Parathyroid adenoma (tissue), 2 donors: ENCODE data around the gene LCE3A.

ENCODE experiments used
- H2AFZ ChIP-seq: fragments of 300-600 bp; sonication (generic); one replicate; pipeline ENCODE4 v1.7.0; 2017; ENCODE audit warnings: antibody characterized with exemption, mild to moderate bottlenecking
- H3K27ac ChIP-seq: fragments of 300-600 bp; sonication (generic); one replicate; pipeline ENCODE4 v1.7.0; 2017
- H3K27me3 ChIP-seq: fragments of 300-600 bp; sonication (generic); one replicate; pipeline ENCODE4 v1.7.0; 2017; ENCODE audit warnings: low read length; ENCODE audit not compliant: control insufficient read depth, insufficient read depth
- H3K36me3 ChIP-seq: fragments of 300-600 bp; sonication (generic); one replicate; pipeline ENCODE4 v1.7.0; 2017; ENCODE audit warnings: low read length; ENCODE audit not compliant: control insufficient read depth, insufficient read depth
- H3K4me1 ChIP-seq: fragments of 300-600 bp; sonication (generic); one replicate; pipeline ENCODE4 v1.7.0; 2017; ENCODE audit warnings: control low read depth
- H3K4me2 ChIP-seq: fragments of 300-600 bp; sonication (generic); one replicate; pipeline ENCODE4 v1.7.0; 2017; ENCODE audit warnings: low read length
- H3K4me3 ChIP-seq: fragments of 300-600 bp; sonication (generic); one replicate; pipeline ENCODE4 v1.7.0; 2017; ENCODE audit warnings: low read depth, low read length
- H3K79me2 ChIP-seq: fragments of 300-600 bp; sonication (generic); one replicate; pipeline ENCODE4 v1.7.0; 2017; ENCODE audit warnings: control low read depth
- H3K9ac ChIP-seq: fragments of 300-600 bp; sonication (generic); one replicate; pipeline ENCODE4 v1.7.0; 2017; ENCODE audit warnings: mild to moderate bottlenecking
- H3K9me3 ChIP-seq: fragments of 300-600 bp; sonication (generic); one replicate; pipeline ENCODE4 v1.7.0; 2017; ENCODE audit warnings: low read length; ENCODE audit not compliant: control insufficient read depth
- CTCF ChIP-seq: fragments of 300-600 bp; sonication (generic); IDR thresholded peaks from one replicate; pipeline ENCODE4 v1.7.0; 2017; ENCODE audit warnings: antibody characterized with exemption, mild to moderate bottlenecking
- donor health status: primary hyperparathyroidism.

LCE3A gene

GRCh38 chr1:152643945-152644344 is 21.0 kb upstream of the LCE3A start:
- Histone ChIP-seq H3K79me2 (no peaks in the 10 kb centered on the region), H3K4me3 (no peak overlapping the region)
- no peak for TF ChIP-seq CTCF

GRCh38 chr1:152640351-152640750 is 17.4 kb upstream of the LCE3A start:
- no peak for TF ChIP-seq CTCF
- Histone ChIP-seq H3K36me3 (no peaks in the 10 kb centered on the region), H3K4me3 (no peak overlapping the region)

More at GRCh38 chr1:152643945-152644344, 21.0 kb upstream of the LCE3A start:
- no peaks in the 10 kb centered on the region for H3K27me3 ChIP-seq
- no peaks in the 10 kb centered on the region for H3K4me1 ChIP-seq
- no peaks in the 10 kb centered on the region for H3K36me3 ChIP-seq
- H3K27ac ChIP-seq: no peak overlapping the region
- no peaks in the 10 kb centered on the region for H3K9me3 ChIP-seq
- no peak overlapping the region for H3K4me2 ChIP-seq
- H2AFZ ChIP-seq: no peak overlapping the region
- no peak overlapping the region for H3K9ac ChIP-seq

GRCh38 chr1:152630596-152630995 is 7.7 kb upstream of the LCE3A start:
- Histone ChIP-seq H3K36me3 (no peaks in the 10 kb centered on the region), H2AFZ (no peak overlapping the region), H3K79me2 (no peaks in the 10 kb centered on the region), H3K4me2 (no peak overlapping the region), H3K27me3 (no peaks in the 10 kb centered on the region), H3K9ac (no peak overlapping the region), H3K4me1 (no peaks in the 10 kb centered on the region), H3K9me3 (no peaks in the 10 kb centered on the region), H3K27ac (no peak overlapping the region), H3K4me3 (no peak overlapping the region)
- no peak for TF ChIP-seq CTCF

More at GRCh38 chr1:152640351-152640750, 17.4 kb upstream of the LCE3A start:
- H3K4me2 ChIP-seq: no peak overlapping the region
- no peak overlapping the region for H2AFZ ChIP-seq
- no peak overlapping the region for H3K9ac ChIP-seq
- H3K27ac ChIP-seq: no peak overlapping the region
- H3K9me3 ChIP-seq: no peaks in the 10 kb centered on the region
- no peaks in the 10 kb centered on the region for H3K79me2 ChIP-seq
- H3K27me3 ChIP-seq: no peaks in the 10 kb centered on the region
- H3K4me1 ChIP-seq: no peaks in the 10 kb centered on the region

GRCh38 chr1:152626744-152627143 is 3.8 kb upstream of the LCE3A start:
- no peaks in the 10 kb centered on the region for H3K79me2 ChIP-seq
- no peak for TF ChIP-seq CTCF
- H3K36me3 ChIP-seq: no peaks in the 10 kb centered on the region
- no peaks in the 10 kb centered on the region for H3K27me3 ChIP-seq
- no peaks in the 10 kb centered on the region for H3K9me3 ChIP-seq
- no peak overlapping the region for H3K27ac ChIP-seq
- H2AFZ ChIP-seq: no peak overlapping the region
- no peak overlapping the region for H3K4me3 ChIP-seq
- no peak overlapping the region for H3K9ac ChIP-seq
- H3K4me1 ChIP-seq: no peaks in the 10 kb centered on the region
- H3K4me2 ChIP-seq: no peak overlapping the region

- no peak overlapping the region for H3K9ac ChIP-seq
- no peaks in the 10 kb centered on the region for H3K79me2 ChIP-seq
- H3K27ac ChIP-seq: no peak overlapping the region
- H3K36me3 ChIP-seq: no peaks in the 10 kb centered on the region
- H3K27me3 ChIP-seq: no peaks in the 10 kb centered on the region
- H3K9me3 ChIP-seq: no peaks in the 10 kb centered on the region
- H3K4me2 ChIP-seq: no peak overlapping the region
- H3K4me1 ChIP-seq: no peaks in the 10 kb centered on the region
- H2AFZ ChIP-seq: no peak overlapping the region
- H3K4me3 ChIP-seq: no peak overlapping the region
- no peak for TF ChIP-seq CTCF
Observed at GRCh38 chr1:152623203-152623844, 421 bp upstream of the LCE3A start.
